HEK293 (cell line): ENCODE measurements around the gene UBR1.

Source experiments
- CTCF ChIP-seq: fragments of 450-650 bp; formaldehyde crosslinking; IDR thresholded peaks from 2 replicates; pipeline ENCODE4 v1.5.1; 2016; ENCODE audit warnings: missing biosample characterization, missing genetic modification characterization
- MEIS1 ChIP-seq: sonication (generic); formaldehyde crosslinking; IDR thresholded peaks from 2 replicates; pipeline ENCODE4 v1.8.1; 2022; ENCODE audit warnings: missing genetic modification reagents, mild to moderate bottlenecking, borderline replicate concordance
- SALL2 ChIP-seq: fragments of 450-650 bp; formaldehyde crosslinking; IDR thresholded peaks from 2 replicates; pipeline ENCODE4 v1.5.0; 2017; ENCODE audit warnings: missing biosample characterization, mild to moderate bottlenecking, missing genetic modification characterization, borderline replicate concordance
- ZBTB1 ChIP-seq: fragments of 450-650 bp; formaldehyde crosslinking; IDR thresholded peaks from 2 replicates; pipeline ENCODE4 v1.5.1; 2016; ENCODE audit warnings: missing biosample characterization, missing genetic modification characterization
- ZNF121 ChIP-seq: fragments of 450-650 bp; formaldehyde crosslinking; IDR thresholded peaks from 2 replicates; pipeline ENCODE4 v1.5.1; 2016; ENCODE audit warnings: missing biosample characterization, missing genetic modification characterization
- ZNF335 ChIP-seq: fragments of 450-650 bp; formaldehyde crosslinking; conservative IDR thresholded peaks from 2 replicates; pipeline ENCODE4 v1.5.1; 2016; ENCODE audit warnings: missing biosample characterization, missing genetic modification characterization
- ZNF561 ChIP-seq: fragments of 450-650 bp; IDR thresholded peaks from 2 replicates; pipeline ENCODE4 v1.5.1; 2018; ENCODE audit warnings: missing biosample characterization, missing genetic modification characterization, borderline replicate concordance
- TF ChIP-seq, protein P1 (sequence below): fragments of 450-650 bp; formaldehyde crosslinking; IDR thresholded peaks from 2 replicates; pipeline ENCODE4 v1.5.1; 2017; ENCODE audit warnings: missing biosample characterization, missing genetic modification characterization
- TF ChIP-seq, protein P2 (sequence below): fragments of 450-650 bp; formaldehyde crosslinking; IDR thresholded peaks from 2 replicates; pipeline ENCODE4 v1.5.1; 2016; ENCODE audit warnings: missing biosample characterization, missing genetic modification characterization
- TF ChIP-seq, protein P3 (sequence below): fragments of 450-650 bp; formaldehyde crosslinking; IDR thresholded peaks from 2 replicates; pipeline ENCODE4 v1.5.1; 2016; ENCODE audit warnings: missing biosample characterization, missing genetic modification characterization

DNA sequence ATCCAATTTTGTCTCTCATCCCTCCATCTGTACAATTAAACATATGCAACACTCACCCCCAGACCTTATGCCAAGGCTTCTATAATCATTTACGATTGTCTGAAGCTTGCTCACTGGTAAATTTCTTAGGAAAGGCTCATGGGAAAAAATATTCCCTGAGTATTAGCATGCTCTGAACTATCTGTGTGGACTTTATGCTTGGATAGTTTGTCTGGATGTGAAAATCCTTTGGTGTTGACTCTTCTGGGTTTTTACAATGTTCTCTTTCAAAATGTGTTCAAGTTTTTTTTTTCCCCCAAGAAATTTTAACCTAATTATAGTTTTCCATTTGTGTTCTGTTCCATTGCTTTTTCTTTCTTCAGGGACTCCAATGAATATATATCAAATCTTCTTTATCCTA, 165.3 kb downstream of the UBR1 start:
- TF ChIP-seq ZNF121 (tag by site-specific recombination) (no peak), ZNF561 (no peak), MEIS1 (CRISPR knock-in tag) (no peak), ZNF335 (tag by site-specific recombination) (no peak), CTCF (tag by site-specific recombination) (no peak), SALL2 (tag by site-specific recombination) (no peak), ZBTB1 (tag by site-specific recombination) (no peak)
- TF ChIP-seq, protein P1, sequence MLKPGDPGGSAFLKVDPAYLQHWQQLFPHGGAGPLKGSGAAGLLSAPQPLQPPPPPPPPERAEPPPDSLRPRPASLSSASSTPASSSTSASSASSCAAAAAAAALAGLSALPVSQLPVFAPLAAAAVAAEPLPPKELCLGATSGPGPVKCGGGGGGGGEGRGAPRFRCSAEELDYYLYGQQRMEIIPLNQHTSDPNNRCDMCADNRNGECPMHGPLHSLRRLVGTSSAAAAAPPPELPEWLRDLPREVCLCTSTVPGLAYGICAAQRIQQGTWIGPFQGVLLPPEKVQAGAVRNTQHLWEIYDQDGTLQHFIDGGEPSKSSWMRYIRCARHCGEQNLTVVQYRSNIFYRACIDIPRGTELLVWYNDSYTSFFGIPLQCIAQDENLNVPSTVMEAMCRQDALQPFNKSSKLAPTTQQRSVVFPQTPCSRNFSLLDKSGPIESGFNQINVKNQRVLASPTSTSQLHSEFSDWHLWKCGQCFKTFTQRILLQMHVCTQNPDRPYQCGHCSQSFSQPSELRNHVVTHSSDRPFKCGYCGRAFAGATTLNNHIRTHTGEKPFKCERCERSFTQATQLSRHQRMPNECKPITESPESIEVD (tag by site-specific recombination): no peak
- TF ChIP-seq, protein P2, sequence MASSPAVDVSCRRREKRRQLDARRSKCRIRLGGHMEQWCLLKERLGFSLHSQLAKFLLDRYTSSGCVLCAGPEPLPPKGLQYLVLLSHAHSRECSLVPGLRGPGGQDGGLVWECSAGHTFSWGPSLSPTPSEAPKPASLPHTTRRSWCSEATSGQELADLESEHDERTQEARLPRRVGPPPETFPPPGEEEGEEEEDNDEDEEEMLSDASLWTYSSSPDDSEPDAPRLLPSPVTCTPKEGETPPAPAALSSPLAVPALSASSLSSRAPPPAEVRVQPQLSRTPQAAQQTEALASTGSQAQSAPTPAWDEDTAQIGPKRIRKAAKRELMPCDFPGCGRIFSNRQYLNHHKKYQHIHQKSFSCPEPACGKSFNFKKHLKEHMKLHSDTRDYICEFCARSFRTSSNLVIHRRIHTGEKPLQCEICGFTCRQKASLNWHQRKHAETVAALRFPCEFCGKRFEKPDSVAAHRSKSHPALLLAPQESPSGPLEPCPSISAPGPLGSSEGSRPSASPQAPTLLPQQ (tag by site-specific recombination): no peak
- TF ChIP-seq, protein P3, sequence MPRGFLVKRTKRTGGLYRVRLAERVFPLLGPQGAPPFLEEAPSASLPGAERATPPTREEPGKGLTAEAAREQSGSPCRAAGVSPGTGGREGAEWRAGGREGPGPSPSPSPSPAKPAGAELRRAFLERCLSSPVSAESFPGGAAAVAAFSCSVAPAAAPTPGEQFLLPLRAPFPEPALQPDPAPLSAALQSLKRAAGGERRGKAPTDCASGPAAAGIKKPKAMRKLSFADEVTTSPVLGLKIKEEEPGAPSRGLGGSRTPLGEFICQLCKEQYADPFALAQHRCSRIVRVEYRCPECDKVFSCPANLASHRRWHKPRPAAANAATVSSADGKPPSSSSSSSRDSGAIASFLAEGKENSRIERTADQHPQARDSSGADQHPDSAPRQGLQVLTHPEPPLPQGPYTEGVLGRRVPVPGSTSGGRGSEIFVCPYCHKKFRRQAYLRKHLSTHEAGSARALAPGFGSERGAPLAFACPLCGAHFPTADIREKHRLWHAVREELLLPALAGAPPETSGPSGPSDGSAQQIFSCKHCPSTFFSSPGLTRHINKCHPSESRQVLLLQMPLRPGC (tag by site-specific recombination): no peak
